Keratinocyte (primary cell): Measurements from ENCODE around the gene CYB561A3.

ENCODE experiments used
- CTCF ChIP-seq, 3 experiments: IDR thresholded peaks in 1 of 3; conservative IDR thresholded peaks in 1 of 3; optimal IDR thresholded peaks in 1 of 3; 2 replicates in 2 of 3; 3 replicates in 1 of 3; pipeline versions ENCODE3 to v1.5.1; 2011; ENCODE audit warnings: low read length in 3 of 3, mild to moderate bottlenecking in 3 of 3, moderate library complexity in 2 of 3, control low read depth in 1 of 3, inconsistent platforms in 1 of 3; ENCODE audit not compliant: insufficient read depth in 2 of 3; ENCODE audit errors: extremely low read depth in 1 of 3
- EZH2 ChIP-seq: IDR thresholded peaks from one replicate; pipeline ENCODE4 v1.6.1; 2012; ENCODE audit warnings: inconsistent platforms, mild to moderate bottlenecking, low read length, moderate library complexity

GRCh38 chr11:61341706-61342105 is 20.0 kb downstream of the CYB561A3 start:
- no peak for TF ChIP-seq CTCF (optimal IDR thresholded peaks at IDR 0.05 in 1 of 3, IDR thresholded peaks at IDR 0.05 in 1 of 3, conservative IDR thresholded peaks at IDR 0.05 in 1 of 3; ENCODE audit: extremely low read depth in 1 of 3, insufficient read depth in 2 of 3, low read length in 3 of 3)
- no peak for TF ChIP-seq EZH2
